Natural killer cell (primary cell): ENCODE results near the gene GABRB3. TPM values are rescaled to one million over a fixed set of nuclear protein-coding genes. Genes with fewer than 3 reads are reported as not detected.

Source experiments
- ATAC-seq, 3 donors: fragments of 150-1000 bp in 2 of 3; fragments of 200-7000 bp in 1 of 3; cut with Tn5 transposase; 1 replicate in 1 of 3; 2 replicates in 2 of 3; pipeline ENCODE4 v1.10.0; 2021; ENCODE audit warnings: mild to moderate bottlenecking in 2 of 3, moderate library complexity in 2 of 3
- DNase-seq, 2 donors: peaks; one replicate each; pipeline versions ENCODE4 v3.0.0 to v3.0.0-alpha.2; 2013 to 2021; ENCODE audit warnings: mixed read lengths in 1 of 2
- H3K27ac ChIP-seq: one replicate; pipeline ENCODE4 v1.5.1; 2013; ENCODE audit warnings: mild to moderate bottlenecking, low read length
- H3K27me3 ChIP-seq: one replicate; pipeline ENCODE4 v1.6.1; 2013; ENCODE audit warnings: low read length; ENCODE audit not compliant: control insufficient read depth, insufficient read depth
- H3K36me3 ChIP-seq: one replicate; pipeline ENCODE4 v1.6.1; 2013; ENCODE audit warnings: low read length; ENCODE audit not compliant: control insufficient read depth, insufficient read depth
- H3K4me1 ChIP-seq: one replicate; pipeline ENCODE4 v1.6.1; 2013; ENCODE audit warnings: low read length; ENCODE audit not compliant: control insufficient read depth, insufficient read depth
- H3K4me3 ChIP-seq: one replicate; pipeline ENCODE4 v1.5.1; 2013; ENCODE audit warnings: low read length
- H3K9me3 ChIP-seq: one replicate; pipeline ENCODE4 v1.6.1; 2013; ENCODE audit warnings: low read length; ENCODE audit not compliant: control insufficient read depth, insufficient read depth
- H3K27ac Mint-ChIP-seq, 2 donors: one replicate each; pipeline ENCODE4 v1.8.0; 2022; ENCODE audit warnings: mild to moderate bottlenecking in 2 of 2, mixed read lengths in 2 of 2, moderate library complexity in 1 of 2
- H3K27me3 Mint-ChIP-seq, 2 donors: one replicate each; pipeline ENCODE4 v1.8.0; 2022; ENCODE audit warnings: low read depth in 2 of 2, mixed read lengths in 2 of 2
- H3K36me3 Mint-ChIP-seq: one replicate; pipeline ENCODE4 v1.8.0; 2022; ENCODE audit warnings: mixed read lengths
- H3K4me1 Mint-ChIP-seq, 2 donors: one replicate each; pipeline ENCODE4 v1.8.0; 2022; ENCODE audit warnings: mixed read lengths in 2 of 2
- H3K4me3 Mint-ChIP-seq: one replicate; pipeline ENCODE4 v1.8.0; 2022; ENCODE audit warnings: mild to moderate bottlenecking, moderate library complexity, mixed read lengths
- H3K9me3 Mint-ChIP-seq, 2 donors: one replicate each; pipeline ENCODE4 v1.8.0; 2022; ENCODE audit warnings: mixed read lengths in 2 of 2
- CTCF ChIP-seq: fragments of 200-600 bp; IDR thresholded peaks from one replicate; pipeline ENCODE4 v1.8.0; 2022; ENCODE audit warnings: antibody characterized with exemption
- WGBS: methylation state at CpG from one replicate; pipeline ENCODE4 v1.1.7; 2013; ENCODE audit warnings: missing lambda C conversion rate; ENCODE audit not compliant: insufficient coverage; 5-methylcytosine and 5-hydroxymethylcytosine counted together
- intact Hi-C: fragments of 100-400 bp; cut with micrococcal nuclease; formaldehyde crosslinking; loops from one replicate; pipeline ENCODE4 v1.14.2; 2022
- total RNA-seq, 4 donors: library from RNA; stranded (reverse); fragments of 120-200 nt in 1 of 4; gene quantifications; one replicate each; pipeline versions ENCODE4 v1.2.3 to v1.2.4, GENCODE V29; 2013 to 2022

Gene GABRB3
- total RNA-seq, 3 donors from 2014 or later (not counting 1 experiment from before 2014, with no cell fraction given), result not detected

GRCh38 chr15:26806151-26806550, 33.3 kb upstream of the GABRB3 start:
- intact Hi-C loops, result no loop called here
- ATAC-seq, result no peak
- H3K27me3 Mint-ChIP-seq, result no peaks in the 10 kb centered on the region
- H3K36me3 ChIP-seq, result no peaks in the 10 kb centered on the region
- H3K9me3 Mint-ChIP-seq, result peaks cover 4 to 7% of the 10 kb centered on the region in 2 donors
- no peaks in the 10 kb centered on the region for H3K4me1 Mint-ChIP-seq
- no peaks in the 10 kb centered on the region for H3K27me3 ChIP-seq
- WGBS, result 65% methylated on average over 4 of the region's 4 CpGs
- peaks cover 6% of the 10 kb centered on the region for H3K9me3 ChIP-seq
- TF ChIP-seq CTCF, result no peak
- no peaks in the 10 kb centered on the region for H3K36me3 Mint-ChIP-seq
- H3K4me3 Mint-ChIP-seq, result no peak overlapping the region
- H3K4me3 ChIP-seq, result no peak overlapping the region
- no peak overlapping the region for H3K27ac ChIP-seq
- no peak overlapping the region for H3K27ac Mint-ChIP-seq
- no peak for DNase-seq
- H3K4me1 ChIP-seq, result no peaks in the 10 kb centered on the region

GRCh38 chr15:26805470-26805869, 32.6 kb upstream of the GABRB3 start:
- H3K4me3 ChIP-seq, result no peak overlapping the region
- no peaks in the 10 kb centered on the region for H3K36me3 ChIP-seq
- H3K27ac ChIP-seq, result no peak overlapping the region
- no peaks in the 10 kb centered on the region for H3K27me3 Mint-ChIP-seq
- no peaks in the 10 kb centered on the region for H3K27me3 ChIP-seq
- DNase-seq, result no peak
- TF ChIP-seq CTCF, result no peak
- WGBS, result 89% methylated on average over 5 of the region's 5 CpGs
- H3K9me3 ChIP-seq, result peaks cover 6% of the 10 kb centered on the region
- no peaks in the 10 kb centered on the region for H3K4me1 Mint-ChIP-seq
- H3K4me3 Mint-ChIP-seq, result no peak overlapping the region
- H3K4me1 ChIP-seq, result no peaks in the 10 kb centered on the region
- H3K27ac Mint-ChIP-seq, result no peak overlapping the region
- no peak for ATAC-seq
- H3K36me3 Mint-ChIP-seq, result no peaks in the 10 kb centered on the region
- peaks cover 4 to 5% of the 10 kb centered on the region in 2 donors for H3K9me3 Mint-ChIP-seq
- intact Hi-C loops, result no loop called here

- TF ChIP-seq CTCF, result no peak
- ATAC-seq (no peak), DNase-seq (no peak)
- no peaks in the 10 kb centered on the region for H3K36me3 ChIP-seq
- intact Hi-C loops, result no loop called here
- H3K4me1 Mint-ChIP-seq, result no peaks in the 10 kb centered on the region
- H3K36me3 Mint-ChIP-seq, result no peaks in the 10 kb centered on the region
- H3K9me3 ChIP-seq, result peaks cover 6% of the 10 kb centered on the region
- H3K9me3 Mint-ChIP-seq, result peaks cover 4 to 5% of the 10 kb centered on the region in 2 donors
- WGBS, result 63% methylated on average over 11 of the region's 11 CpGs
- H3K4me3 ChIP-seq, result no peak overlapping the region
- H3K27ac Mint-ChIP-seq, result no peak overlapping the region
- no peaks in the 10 kb centered on the region for H3K27me3 Mint-ChIP-seq
- no peaks in the 10 kb centered on the region for H3K4me1 ChIP-seq
- H3K27ac ChIP-seq, result no peak overlapping the region
- H3K4me3 Mint-ChIP-seq, result no peak overlapping the region
- H3K27me3 ChIP-seq, result no peaks in the 10 kb centered on the region
Observed at GRCh38 chr15:26804063-26804804, 31.4 kb upstream of the GABRB3 start.

- Histone ChIP-seq H3K4me1 (no peaks in the 10 kb centered on the region), H3K4me3 (no peak overlapping the region), H3K36me3 (no peaks in the 10 kb centered on the region), H3K9me3 (peaks cover 3% of the 10 kb centered on the region), H3K27ac (no peak overlapping the region), H3K27me3 (no peaks in the 10 kb centered on the region)
- peaks cover 9 to 11% of the 10 kb centered on the region in 2 donors for H3K9me3 Mint-ChIP-seq
- no peak overlapping the region for H3K27ac Mint-ChIP-seq
- intact Hi-C loops, result no loop called here
- ATAC-seq, result no peak
- H3K4me3 Mint-ChIP-seq, result no peak overlapping the region
- no peaks in the 10 kb centered on the region for H3K36me3 Mint-ChIP-seq
- WGBS, result 86% methylated on average over 8 of the region's 8 CpGs
- TF ChIP-seq CTCF, result no peak
- H3K4me1 Mint-ChIP-seq, result no peaks in the 10 kb centered on the region
- no peaks in the 10 kb centered on the region for H3K27me3 Mint-ChIP-seq
- DNase-seq, result no peak
Observed at GRCh38 chr15:26790118-26790517, 17.3 kb upstream of the GABRB3 start.
